IMR-90 (cell line): Measurements from ENCODE around the gene PPDPF. TPM values are rescaled to one million over a fixed set of nuclear protein-coding genes. Genes with fewer than 3 reads are reported as not detected.

ENCODE experiments used
- ATAC-seq: fragments of 200-7000 bp; cut with Tn5 transposase; 2 replicates; pipeline ENCODE4 v1.9.1; 2020; ENCODE audit warnings: low read depth, mild to moderate bottlenecking, moderate library complexity
- BruUV-seq: library from RNA; stranded (reverse); fragments of 400-500 nt; replicated peaks from 2 replicates; lab custom pipeline; 2021; lab: Mats Ljungman, UMichigan
- CTCF ChIA-PET: fragments of 300-600 bp; formaldehyde crosslinking; extraction: SDS; loops from one replicate; lab custom pipeline; 2021; ENCODE audit warnings: antibody characterized with exemption; lab: Yijun Ruan, JAX
- POLR2A ChIA-PET: fragments of 300-600 bp; sonication (Branson Sonifier 250); formaldehyde crosslinking; loops from one replicate; lab custom pipeline; 2022; ENCODE audit warnings: antibody characterized with exemption; ENCODE audit not compliant: unreplicated experiment; lab: Charles Lee
- DNase-seq: peaks from one replicate; pipeline ENCODE4 v3.0.0; 2013
- H2AFZ ChIP-seq: replicated peaks from 2 replicates; pipeline ENCODE3; 2013; ENCODE audit warnings: low read length, mild to moderate bottlenecking; ENCODE audit not compliant: poor library complexity
- H2AK5ac ChIP-seq: 2 replicates; pipeline ENCODE4 v1.6.1; 2013; ENCODE audit warnings: low read depth, low read length, inconsistent platforms
- H2AK9ac ChIP-seq: replicated peaks from 2 replicates; pipeline ENCODE3; 2013; ENCODE audit warnings: mild to moderate bottlenecking, low read depth, low read length, moderate library complexity; ENCODE audit not compliant: poor library complexity
- H2BK120ac ChIP-seq: 2 replicates; pipeline ENCODE4 v1.6.1; 2013; ENCODE audit warnings: low read depth, low read length, inconsistent platforms
- H2BK15ac ChIP-seq: 3 replicates; pipeline ENCODE4 v1.6.1; 2013; ENCODE audit warnings: low read depth, low read length, inconsistent platforms
- H2BK20ac ChIP-seq: 2 replicates; pipeline ENCODE4 v1.6.1; 2013; ENCODE audit warnings: low read depth, mild to moderate bottlenecking, inconsistent platforms, low read length, moderate library complexity
- H2BK5ac ChIP-seq: 2 replicates; pipeline ENCODE4 v1.6.1; 2013; ENCODE audit warnings: mild to moderate bottlenecking, low read depth, low read length, inconsistent platforms; ENCODE audit not compliant: poor library complexity, severe bottlenecking
- H3K14ac ChIP-seq: replicated peaks from 2 replicates; pipeline ENCODE4 v1.6.1; 2013; ENCODE audit warnings: low read depth, low read length, inconsistent platforms
- H3K18ac ChIP-seq: 2 replicates; pipeline ENCODE4 v1.6.1; 2013; ENCODE audit warnings: low read depth, low read length, control low read depth
- H3K23ac ChIP-seq: 2 replicates; pipeline ENCODE4 v1.6.1; 2013; ENCODE audit warnings: low read depth, low read length, inconsistent platforms
- H3K27ac ChIP-seq: 2 replicates; pipeline ENCODE4 v1.5.1; 2013; ENCODE audit warnings: mild to moderate bottlenecking, control low read depth, low read length; ENCODE audit not compliant: insufficient read depth
- H3K27me3 ChIP-seq: 2 replicates; pipeline ENCODE4 v1.6.1; 2013; ENCODE audit warnings: low read length; ENCODE audit not compliant: control insufficient read depth, insufficient read depth
- H3K36me3 ChIP-seq: 2 replicates; pipeline ENCODE4 v1.6.1; 2013; ENCODE audit warnings: low read length, mixed read lengths; ENCODE audit not compliant: control insufficient read depth, insufficient read depth
- H3K4ac ChIP-seq: 2 replicates; pipeline ENCODE4 v1.6.1; 2013; ENCODE audit warnings: low read depth, low read length, inconsistent platforms
- H3K4me1 ChIP-seq: 2 replicates; pipeline ENCODE4 v1.6.1; 2013; ENCODE audit warnings: low read length, mixed read lengths; ENCODE audit not compliant: control insufficient read depth, insufficient read depth
- H3K4me2 ChIP-seq: 2 replicates; pipeline ENCODE4 v1.6.1; 2013; ENCODE audit warnings: low read depth, mild to moderate bottlenecking, control low read depth, low read length, moderate library complexity
- H3K4me3 ChIP-seq: 2 replicates; pipeline ENCODE4 v1.5.1; 2013; ENCODE audit warnings: low read depth, mild to moderate bottlenecking, control low read depth, low read length, moderate library complexity; ENCODE audit not compliant: insufficient read depth
- H3K56ac ChIP-seq: 2 replicates; pipeline ENCODE4 v1.6.1; 2013; ENCODE audit warnings: low read length, inconsistent platforms; ENCODE audit not compliant: insufficient read depth; ENCODE audit errors: extremely low read depth
- H3K79me1 ChIP-seq, 2 experiments: 2 replicates each; pipeline ENCODE4 v1.6.1; 2013; ENCODE audit warnings: low read length in 2 of 2, inconsistent platforms in 1 of 2, low read depth in 1 of 2
- H3K9ac ChIP-seq: 2 replicates; pipeline ENCODE4 v1.6.1; 2013; ENCODE audit warnings: low read depth, low read length, control low read depth
- H3K9me1 ChIP-seq: 2 replicates; pipeline ENCODE4 v1.6.1; 2013; ENCODE audit warnings: low read length, inconsistent platforms; ENCODE audit not compliant: insufficient read depth
- H3K9me3 ChIP-seq: 2 replicates; pipeline ENCODE4 v1.6.1; 2013; ENCODE audit warnings: low read length; ENCODE audit not compliant: control insufficient read depth, insufficient read depth
- H4K20me1 ChIP-seq: 2 replicates; pipeline ENCODE4 v1.6.1; 2013; ENCODE audit warnings: low read length, inconsistent platforms; ENCODE audit not compliant: insufficient read depth
- H4K5ac ChIP-seq: 2 replicates; pipeline ENCODE4 v1.6.1; 2013; ENCODE audit warnings: mild to moderate bottlenecking, low read depth, low read length, control low read depth
- H4K8ac ChIP-seq, 2 experiments: 2 replicates each; pipeline ENCODE4 v1.6.1; 2013; ENCODE audit warnings: low read depth in 2 of 2, low read length in 2 of 2, control low read depth in 1 of 2, inconsistent platforms in 1 of 2
- H4K91ac ChIP-seq: 2 replicates; pipeline ENCODE4 v1.6.1; 2013; ENCODE audit warnings: low read depth, low read length, inconsistent platforms; ENCODE audit not compliant: insufficient read depth
- BHLHE40 ChIP-seq: fragments of 150-350 bp; IDR thresholded peaks from 2 replicates; pipeline ENCODE4 v1.6.1; 2016; ENCODE audit warnings: mild to moderate bottlenecking, low read depth, low read length
- CEBPB ChIP-seq: IDR thresholded peaks from 2 replicates; pipeline ENCODE4 v1.6.1; 2012; ENCODE audit warnings: low read depth, low read length, improper control_type of control experiment
- CHD1 ChIP-seq: IDR thresholded peaks from 2 replicates; pipeline ENCODE4 v1.6.1; 2012; ENCODE audit warnings: low read depth, low read length, improper control_type of control experiment
- FOS ChIP-seq: fragments of 150-350 bp; IDR thresholded peaks from 2 replicates; pipeline ENCODE4 v1.6.1; 2016; ENCODE audit warnings: low read depth, low read length
- MAZ ChIP-seq: IDR thresholded peaks from 2 replicates; pipeline ENCODE4 v1.6.1; 2012; ENCODE audit warnings: low read depth, mild to moderate bottlenecking, low read length, improper control_type of control experiment, moderate library complexity, borderline replicate concordance
- MXI1 ChIP-seq: IDR thresholded peaks from 2 replicates; pipeline ENCODE4 v1.6.1; 2012; ENCODE audit warnings: low read depth, mild to moderate bottlenecking, low read length, moderate library complexity, borderline replicate concordance
- NFE2L2 ChIP-seq: fragments of 150-350 bp; IDR thresholded peaks from 2 replicates; pipeline ENCODE4 v1.6.1; 2016; ENCODE audit warnings: low read depth, mild to moderate bottlenecking, low read length
- RCOR1 ChIP-seq: IDR thresholded peaks from 2 replicates; pipeline ENCODE4 v1.6.1; 2012; ENCODE audit warnings: mild to moderate bottlenecking, low read length, improper control_type of control experiment; ENCODE audit not compliant: insufficient replicate concordance
- SMC3 ChIP-seq: fragments of 150-350 bp; IDR thresholded peaks from 2 replicates; pipeline ENCODE4 v1.6.1; 2016; ENCODE audit warnings: low read depth, mild to moderate bottlenecking, antibody characterized with exemption, low read length, moderate library complexity
- WGBS, 2 experiments: methylation state at CpG; one replicate each; pipeline versions ENCODE4 v1.1.5 to v1.1.7; 2013; ENCODE audit warnings: missing lambda C conversion rate in 2 of 2; ENCODE audit not compliant: insufficient read length in 1 of 2; ENCODE audit errors: extremely low coverage in 2 of 2; 5-methylcytosine and 5-hydroxymethylcytosine counted together
- dilution Hi-C: fragments of 300-500 bp; cut with HindIII; formaldehyde crosslinking; loops from one replicate; pipeline ENCODE4 v1.14.3; 2018; ENCODE audit warnings: low sequenced_read_pairs; ENCODE audit not compliant: unreplicated experiment
- in situ Hi-C: fragments of 300-500 bp; cut with MboI; formaldehyde crosslinking; loops from 3 replicates; pipeline ENCODE4 v1.14.3; 2019; ENCODE audit warnings: low sequenced_read_pairs, inconsistent platforms, mixed read lengths
- intact Hi-C: fragments of 100-400 bp; cut with micrococcal nuclease; formaldehyde crosslinking; loops from 2 replicates; pipeline ENCODE4 v1.10.0; 2022
- polyA plus RNA-seq, 3 experiments: library from polyadenylated mRNA; depleted of rRNA; stranded (reverse); fragments of >200 nt; gene quantifications; 2 replicates each; pipeline ENCODE4 v1.2.3, GENCODE V29; 2012; ENCODE audit warnings: low replicate concordance in 1 of 3
- total RNA-seq: library from RNA; depleted of rRNA; stranded (reverse); fragments of >200 nt; gene quantifications from 2 replicates; pipeline ENCODE4 v1.2.3, GENCODE V29; 2012
- TF ChIP-seq, protein P1 (sequence below): fragments of 150-350 bp; IDR thresholded peaks from 2 replicates; pipeline ENCODE4 v1.6.1; 2016; ENCODE audit warnings: low read depth, mild to moderate bottlenecking, low read length, moderate library complexity, borderline replicate concordance

PPDPF gene
- total and polyA plus RNA-seq, 2 of the 4 experiments (the other 2 are of a cell fraction): 12.9 to 171 TPM

DNA sequence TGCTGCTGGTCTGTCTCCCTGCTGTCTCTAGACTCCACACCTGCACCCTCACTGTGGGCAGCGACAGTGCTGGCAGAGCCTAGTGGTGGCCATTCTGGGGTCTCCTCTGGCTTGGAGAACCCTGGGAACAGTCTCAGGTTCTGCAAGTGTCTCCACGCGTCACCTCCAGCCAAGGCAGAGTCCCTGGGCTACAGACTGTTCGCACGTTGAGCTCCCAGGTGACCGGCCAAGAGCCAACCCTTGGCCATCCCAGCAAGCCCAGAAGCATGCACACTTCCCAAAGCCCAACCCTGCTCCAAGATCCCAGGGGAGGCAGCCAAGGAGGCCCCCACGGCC, 26.5 kb upstream of the PPDPF start:
- Histone ChIP-seq H2AK9ac (no peak overlapping the region), H3K4me3 (no peak overlapping the region), H2AFZ (no peak overlapping the region), H2BK15ac (no peak overlapping the region), H3K27ac (no peak overlapping the region), H3K27me3 (peaks cover 6% of the 10 kb centered on the region; the same call in 1 of the 2 replicates), H4K5ac (no peak overlapping the region), H3K14ac (no peak overlapping the region), H4K8ac (no peak overlapping the region), H4K91ac (no peak overlapping the region), H3K79me1 (no peaks in the 10 kb centered on the region), H3K4me1 (no peaks in the 10 kb centered on the region), H2AK5ac (no peak overlapping the region), H3K9me3 (no peaks in the 10 kb centered on the region), H2BK20ac (no peak overlapping the region), H3K23ac (no peak overlapping the region), H2BK5ac (no peak overlapping the region), H3K56ac (no peak overlapping the region), H3K36me3 (no peaks in the 10 kb centered on the region), H4K20me1 (peaks cover 4% of the 10 kb centered on the region), H3K4me2 (no peak overlapping the region), H3K4ac (no peak overlapping the region), H3K18ac (no peak overlapping the region), H3K9ac (no peak overlapping the region), H2BK120ac (no peak overlapping the region), H3K9me1 (no peaks in the 10 kb centered on the region)
- in situ Hi-C loops: no loop called here
- 64% methylated on average over 4 of the region's 7 CpGs; no CpG with 5 or more reads in 1 of the 2 experiments for WGBS, 2 experiments
- no TSS peak for BruUV-seq
- TF ChIP-seq, protein P1, sequence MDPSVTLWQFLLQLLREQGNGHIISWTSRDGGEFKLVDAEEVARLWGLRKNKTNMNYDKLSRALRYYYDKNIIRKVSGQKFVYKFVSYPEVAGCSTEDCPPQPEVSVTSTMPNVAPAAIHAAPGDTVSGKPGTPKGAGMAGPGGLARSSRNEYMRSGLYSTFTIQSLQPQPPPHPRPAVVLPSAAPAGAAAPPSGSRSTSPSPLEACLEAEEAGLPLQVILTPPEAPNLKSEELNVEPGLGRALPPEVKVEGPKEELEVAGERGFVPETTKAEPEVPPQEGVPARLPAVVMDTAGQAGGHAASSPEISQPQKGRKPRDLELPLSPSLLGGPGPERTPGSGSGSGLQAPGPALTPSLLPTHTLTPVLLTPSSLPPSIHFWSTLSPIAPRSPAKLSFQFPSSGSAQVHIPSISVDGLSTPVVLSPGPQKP: no peak
- TF ChIP-seq FOS (no peak), RCOR1 (no peak), MAZ (no peak), CHD1 (no peak), BHLHE40 (no peak), SMC3 (no peak), MXI1 (no peak), NFE2L2 (no peak), CEBPB (no peak)
- intact Hi-C loops: no loop called here
- dilution Hi-C loops: no loop called here
- POLR2A ChIA-PET: no interaction called here
- ATAC-seq: no peak
- CTCF ChIA-PET: no interaction called here
- no peak for DNase-seq
